K562 (cell line): Measurements from ENCODE around the gene SAT1. TPM values are rescaled to one million over a fixed set of nuclear protein-coding genes. Genes with fewer than 3 reads are reported as not detected.
A peak's percentile ranks its signal among the peaks of the same experiment; 100 is the strongest.

Experiments used
- ATAC-seq: fragments of 200-7000 bp; cut with Tn5 transposase; 3 replicates; pipeline ENCODE4 v1.9.1; 2020; ENCODE audit warnings: moderate library complexity
- BruUV-seq: library from RNA; stranded (reverse); fragments of 400-500 nt; replicated peaks from 2 replicates; lab custom pipeline; 2021; lab: Mats Ljungman, UMichigan
- CTCF ChIA-PET: fragments of 300-600 bp; formaldehyde crosslinking; extraction: SDS; loops from one replicate; lab custom pipeline; 2021; ENCODE audit warnings: low intra/inter-chr PET ratio; lab: Yijun Ruan, JAX
- POLR2A ChIA-PET: fragments of 300-600, 350-650 bp; sonication (Branson Sonifier 250); formaldehyde crosslinking; extraction: SDS; loops from one replicate; lab custom pipeline; 2021; ENCODE audit warnings: antibody characterized with exemption, inconsistent platforms; lab: Yijun Ruan, JAX
- DNase-seq, 4 experiments: peaks; one replicate each; pipeline versions ENCODE4 v3.0.0 to v3.0.0-alpha.2; 2011 to 2018; ENCODE audit warnings: low spot score in 3 of 4, mixed read lengths in 3 of 4; ENCODE audit errors: extremely low read depth in 1 of 4
- FAIRE-seq: peaks from 2 replicates; lab custom pipeline; 2011; peaks lifted over from hg19 to GRCh38; lab: Jason Lieb, UNC
- H2AFZ ChIP-seq: 2 replicates; pipeline ENCODE4 v1.6.0; 2011; ENCODE audit warnings: low read depth, low read length, control low read depth, inconsistent platforms
- H3K27ac ChIP-seq: fragments of 200-600 bp; 3 replicates; pipeline ENCODE4 v1.8.0; 2011; ENCODE audit warnings: low read depth, mild to moderate bottlenecking, control low read depth, inconsistent platforms, low read length, moderate library complexity, mixed read lengths; ENCODE audit errors: extremely low read depth
- H3K27me3 ChIP-seq, 2 experiments: fragments of 300-600 bp in 1 of 2; 2 replicates in 1 of 2; 3 replicates in 1 of 2; pipeline versions ENCODE4 v1.6.0 to v1.8.0; 2011; ENCODE audit warnings: inconsistent platforms in 2 of 2, low read length in 2 of 2, mild to moderate bottlenecking in 1 of 2, mixed read lengths in 1 of 2, moderate library complexity in 1 of 2; ENCODE audit not compliant: control insufficient read depth in 2 of 2, insufficient read depth in 2 of 2
- H3K36me3 ChIP-seq: fragments of 300-600 bp; 3 replicates; pipeline ENCODE4 v1.8.0; 2011; ENCODE audit warnings: mild to moderate bottlenecking, low read length, inconsistent platforms; ENCODE audit not compliant: control insufficient read depth, insufficient read depth
- H3K4me1 ChIP-seq, 2 experiments: fragments of 200-600 bp in 1 of 2; replicated peaks in 1 of 2; 2 replicates in 1 of 2; 3 replicates in 1 of 2; pipeline versions ENCODE4 v1.5.1 to v1.8.0; 2011; ENCODE audit warnings: inconsistent platforms in 2 of 2, low read length in 2 of 2, mild to moderate bottlenecking in 1 of 2, mixed read lengths in 1 of 2, moderate library complexity in 1 of 2; ENCODE audit not compliant: control insufficient read depth in 2 of 2, insufficient read depth in 2 of 2
- H3K4me2 ChIP-seq: 2 replicates; pipeline ENCODE4 v1.6.1; 2011; ENCODE audit warnings: low read length, control low read depth, inconsistent platforms, mixed read lengths; ENCODE audit not compliant: insufficient read depth
- H3K4me3 ChIP-seq: fragments of 200-600 bp; sonication (generic), shearing (Covaris generic); 2 replicates; pipeline ENCODE4 v1.5.1; 2016; ENCODE audit warnings: control low read depth, inconsistent platforms
- H3K79me2 ChIP-seq: fragments of 200-600 bp; 3 replicates; pipeline ENCODE4 v1.8.0; 2011; ENCODE audit warnings: low read length, inconsistent platforms; ENCODE audit not compliant: control insufficient read depth, insufficient read depth
- H3K9ac ChIP-seq, 2 experiments: 2 replicates each; pipeline versions ENCODE4 v1.6.0 to v1.6.1; 2011; ENCODE audit warnings: low read depth in 2 of 2, low read length in 2 of 2, control low read depth in 1 of 2, inconsistent platforms in 1 of 2, mild to moderate bottlenecking in 1 of 2, mixed read lengths in 1 of 2; ENCODE audit not compliant: insufficient read depth in 1 of 2
- H3K9me1 ChIP-seq: one replicate; pipeline ENCODE4 v1.6.0; 2011; ENCODE audit warnings: inconsistent platforms, mild to moderate bottlenecking, low read length, moderate library complexity; ENCODE audit not compliant: control insufficient read depth, insufficient read depth
- H3K9me3 ChIP-seq: replicated peaks from 2 replicates; pipeline ENCODE4 v1.5.1; 2011; ENCODE audit warnings: low read depth, low read length, inconsistent platforms; ENCODE audit not compliant: control insufficient read depth, insufficient read depth
- H4K20me1 ChIP-seq: replicated peaks from 2 replicates; pipeline ENCODE4 v1.6.1; 2011; ENCODE audit warnings: low read length, inconsistent platforms, mixed read lengths; ENCODE audit not compliant: control insufficient read depth, insufficient read depth
- C11orf30 ChIP-seq: fragments of 450-650 bp; IDR thresholded peaks from 2 replicates; pipeline ENCODE4 v1.6.1; 2016; ENCODE audit warnings: low read depth, mild to moderate bottlenecking
- MAFG ChIP-seq: fragments of 450-650 bp; conservative IDR thresholded peaks from 2 replicates; pipeline ENCODE4 v1.6.1; 2016; ENCODE audit warnings: missing genetic modification characterization, missing compliant biosample characterization
- MCM3 ChIP-seq: fragments of 450-650 bp; IDR thresholded peaks from 2 replicates; pipeline ENCODE4 v1.6.1; 2016
- RCOR1 ChIP-seq, 2 experiments: IDR thresholded peaks; 2 replicates each; pipeline ENCODE4 v1.6.1; 2012; ENCODE audit warnings: low read depth in 2 of 2, low read length in 2 of 2, borderline replicate concordance in 1 of 2, improper control_type of control experiment in 1 of 2
- SOX6 ChIP-seq: fragments of 450-650 bp; IDR thresholded peaks from 2 replicates; pipeline ENCODE4 v1.6.1; 2014; ENCODE audit warnings: mild to moderate bottlenecking
- SPI1 ChIP-seq: IDR thresholded peaks from 2 replicates; pipeline ENCODE4 v1.6.1; 2011; ENCODE audit warnings: low read depth, low read length, control low read depth, borderline replicate concordance
- ZC3H4 ChIP-seq: sonication (generic); formaldehyde crosslinking; IDR thresholded peaks from 2 replicates; pipeline ENCODE4 v1.9.0; 2021; ENCODE audit warnings: missing genetic modification reagents, borderline replicate concordance
- ZNF316 ChIP-seq: fragments of 450-650 bp; IDR thresholded peaks from 2 replicates; pipeline ENCODE4 v1.6.1; 2016
- WGBS: fragments of 100-300 bp; shearing (Covaris generic); methylation state at CpG from one replicate; pipeline ENCODE4 v1.1.6; 2016; ENCODE audit warnings: low coverage, mixed read lengths; ENCODE audit not compliant: insufficient coverage; ENCODE audit errors: missing lambda C conversion rate; 5-methylcytosine and 5-hydroxymethylcytosine counted together
- in situ Hi-C: fragments of 300-500 bp; cut with MboI; formaldehyde crosslinking; loops from 4 replicates; pipeline ENCODE4 v1.15.0; 2018; ENCODE audit warnings: inconsistent platforms, mixed read lengths
- intact Hi-C: fragments of 100-400 bp; cut with micrococcal nuclease; formaldehyde crosslinking; loops from 2 replicates; pipeline ENCODE4 v1.14.2; 2022
- polyA plus RNA-seq, 8 experiments: library from polyadenylated mRNA; depleted of rRNA in 4 of 8; stranded (reverse) in 5 of 8; unstranded in 3 of 8; fragments of >200 nt; fragmentation: Nextera tagmentation in 2 of 8; fragmentation: Illumina TruSeq in 1 of 8; extraction: Ambion mirVana in 2 of 8; extraction: Trizol in 1 of 8; gene quantifications; 2 replicates each; pipeline versions ENCODE4 v1.2.1 to v1.2.3, GENCODE V29; 2011 to 2014; ENCODE audit warnings: inconsistent platforms in 1 of 8, missing spikeins in 1 of 8
- total RNA-seq, 7 experiments: library from RNA; depleted of rRNA in 6 of 7; stranded (reverse); fragments of >200 nt in 6 of 7; fragmentation: Illumina TruSeq in 2 of 7; extraction: Trizol in 2 of 7; gene quantifications; 2 replicates each; pipeline versions ENCODE4 v1.2.1 to v1.2.3, GENCODE V29; 2011 to 2021; ENCODE audit warnings: low replicate concordance in 1 of 7

SAT1 gene
- total and polyA plus RNA-seq, 9 of the 15 experiments (the other 6 are each of a cell fraction or from before 2014, with no cell fraction given) = 47.4 to 194 (median 74.1) TPM

DNA sequence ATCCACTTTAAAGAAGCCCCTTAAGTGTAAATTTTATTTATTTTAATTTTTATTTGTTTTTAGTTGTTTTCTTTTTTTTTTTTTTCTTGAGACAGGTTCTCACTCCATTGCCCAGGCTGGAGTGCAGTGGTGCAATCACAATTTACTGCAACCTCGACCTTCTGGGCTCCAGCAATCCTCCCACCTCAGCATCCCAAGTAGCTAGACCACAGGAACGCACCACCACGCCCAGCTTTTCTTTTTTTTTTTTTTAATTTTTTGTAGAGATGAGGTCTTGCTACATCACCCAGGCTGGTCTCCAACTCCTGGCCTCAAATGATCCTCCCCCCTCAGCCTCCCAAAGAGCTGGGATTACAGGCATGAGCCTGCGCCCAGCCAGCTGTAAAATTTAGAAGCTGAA is 6.0 kb downstream of the SAT1 start (continued):
- TF ChIP-seq MCM3 = no peak

DNA sequence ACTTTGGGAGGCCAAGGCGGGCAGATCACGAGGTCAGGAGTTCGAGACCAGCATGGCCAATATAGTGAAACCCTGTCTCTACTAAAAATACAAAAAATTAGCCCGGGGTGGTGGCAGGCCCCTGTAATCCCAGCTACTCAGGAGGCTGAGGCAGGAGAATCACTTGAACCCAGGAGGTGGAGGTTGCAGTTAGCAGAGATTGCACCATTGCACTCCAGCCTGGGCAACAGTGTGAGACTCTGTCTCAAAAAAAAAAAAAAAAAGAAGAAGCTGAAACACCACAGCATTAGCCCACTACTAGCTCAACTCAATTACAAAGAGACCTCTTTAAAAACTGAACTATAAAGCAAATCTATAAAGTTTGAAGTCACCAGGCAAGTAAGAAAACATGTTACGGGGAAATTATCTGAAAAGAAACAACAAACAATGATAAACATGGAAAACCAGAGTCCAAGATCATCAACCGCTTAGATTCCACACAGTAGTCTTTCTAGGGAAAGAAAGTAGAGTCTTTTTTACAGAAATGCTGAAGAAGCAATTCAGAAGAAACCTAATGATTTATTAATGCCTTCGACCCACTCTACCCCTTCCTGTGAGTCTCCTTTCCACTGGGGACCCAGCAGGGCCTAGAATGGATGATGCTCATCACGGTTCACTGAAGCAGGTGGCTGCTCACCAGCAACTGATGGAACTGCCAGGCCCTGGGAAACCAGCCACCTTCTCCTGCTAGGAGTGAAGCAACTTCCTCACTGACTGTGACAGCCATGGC is 6.6 kb downstream of the SAT1 start:
- Histone ChIP-seq H3K4me1 (peaks cover 0 to 4% of the 10 kb centered on the region in 2 experiments; a peak in 2 of 5 replicates), H3K9me1 (no peaks in the 10 kb centered on the region), H3K79me2 (peaks cover 5% of the 10 kb centered on the region), H3K4me2 (no peak overlapping the region), H3K9me3 (no peaks in the 10 kb centered on the region), H3K36me3 (peaks cover 17% of the 10 kb centered on the region), H3K27ac (no peak overlapping the region), H2AFZ (no peak overlapping the region)
- ChIA-PET POLR2A (no interaction called here), CTCF (no interaction called here)
- in situ Hi-C loops = no loop called here
- WGBS = 58% methylated on average over 8 of the region's 8 CpGs
- no peak for FAIRE-seq
- TF ChIP-seq MAFG = peak; percentile 9; the same call in 1 of the 2 replicates
- peak; percentile 53; the same call in 1 of the 2 replicates for TF ChIP-seq ZNF316
- no peak for TF ChIP-seq ZC3H4 (CRISPR knock-in tag)
- no peak for TF ChIP-seq RCOR1 (IDR thresholded peaks at IDR 0.05; ENCODE audit: borderline replicate concordance in 1 of 2, low read depth in 2 of 2, low read length in 2 of 2)
- no peak for TF ChIP-seq SOX6
- TF ChIP-seq SPI1 = 0 out of 2 replicates have a peak, but pooled peaks have one; percentile 6
- TF ChIP-seq C11orf30 = peak; percentile 46; the same call in 1 of the 2 replicates
- TF ChIP-seq, all 486 proteins: peak for 4
- ATAC-seq (no peak), DNase-seq (no peak)
- no TSS peak for BruUV-seq
- Histone ChIP-seq H3K27me3 (no peaks in the 10 kb centered on the region), H4K20me1 (no peaks in the 10 kb centered on the region), H3K4me3 (no peak overlapping the region), H3K9ac (no peak overlapping the region)
- intact Hi-C loops = no loop called here
